GM21360 (cell line): ENCODE data around the gene KIRREL2.

ENCODE experiments used
- ATAC-seq: cut with Tn5 transposase; IDR thresholded peaks from one replicate; pipeline ENCODE4 v1.9.1; 2021; ENCODE audit warnings: mild to moderate bottlenecking, moderate library complexity; ENCODE audit not compliant: unreplicated experiment

Gene KIRREL2

DNA sequence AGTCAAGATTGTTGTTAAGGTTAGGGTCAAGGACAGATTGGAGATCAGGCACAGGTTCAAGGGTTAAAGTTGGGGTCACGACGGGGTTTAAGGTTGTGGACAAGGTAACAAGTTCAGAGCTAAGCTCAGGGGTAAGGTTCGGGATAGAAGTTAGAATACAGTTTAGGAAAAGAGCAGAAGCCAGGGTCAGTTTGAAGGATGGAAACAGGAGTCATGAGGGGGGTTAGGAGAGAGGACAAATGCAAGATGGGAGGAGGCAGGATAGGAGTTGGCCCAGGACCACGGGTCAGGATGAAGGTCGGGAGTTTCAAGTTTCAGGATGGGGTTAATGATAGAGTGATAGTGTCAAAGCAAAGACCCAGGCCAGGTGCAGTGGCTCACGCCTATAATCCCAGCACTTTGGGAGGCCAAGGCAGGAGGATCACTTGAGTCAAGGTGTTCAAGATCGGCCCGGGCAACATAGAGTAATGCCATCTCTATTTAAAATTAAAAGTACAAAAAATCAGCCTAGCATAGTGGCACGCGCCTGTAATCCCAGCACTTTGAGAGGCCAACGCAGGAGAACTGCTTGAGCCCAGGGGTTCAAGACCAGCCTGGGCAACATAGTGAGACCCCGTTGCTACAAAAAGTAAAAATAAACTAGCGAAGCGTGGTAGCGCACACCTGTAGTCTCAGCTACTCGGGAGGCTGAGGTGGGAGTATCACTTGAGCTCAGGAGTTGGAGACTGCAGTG is 12.1 kb upstream of the KIRREL2 start:
- ATAC-seq, result no peak

DNA sequence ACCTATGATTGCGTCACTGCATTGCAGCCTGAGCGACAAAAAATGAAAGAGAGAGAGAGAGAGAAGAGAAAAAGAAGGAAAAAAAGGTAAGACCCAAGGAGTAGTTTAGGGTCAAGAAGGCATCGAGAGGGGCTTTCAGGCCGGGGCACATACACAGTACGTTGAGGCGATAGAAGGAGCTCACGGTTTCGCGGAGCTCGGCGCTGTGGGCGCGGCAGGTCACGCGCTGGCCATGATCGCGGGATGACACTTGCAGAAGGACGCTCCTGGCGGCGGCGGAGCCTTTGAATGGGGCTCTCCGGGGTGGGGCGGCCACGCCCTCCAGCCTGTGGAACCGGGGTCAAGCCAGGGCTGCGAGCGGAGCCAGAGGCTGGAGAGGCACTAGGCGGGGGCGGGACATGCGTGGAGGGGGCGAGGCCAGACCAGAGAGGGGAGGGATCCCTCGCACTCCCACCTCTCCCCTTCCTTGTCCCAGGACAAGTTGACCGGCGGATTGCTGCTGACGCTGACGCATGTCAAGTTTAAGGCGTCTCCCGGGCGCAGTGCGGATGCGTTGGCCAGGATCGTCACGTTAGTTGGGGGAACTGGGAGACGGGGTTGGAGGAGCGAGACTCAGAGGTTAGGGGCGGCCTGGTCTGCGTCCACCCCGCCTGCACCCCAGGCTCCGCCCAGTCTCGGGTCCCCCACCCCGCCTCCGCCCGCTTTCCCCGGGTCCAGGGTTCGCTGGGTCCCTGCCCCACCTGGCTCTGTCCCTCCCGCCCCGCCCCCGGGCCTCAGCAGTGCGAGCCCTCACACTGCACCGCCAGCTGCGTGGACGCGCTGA is 11.3 kb upstream of the KIRREL2 start:
- no peak for ATAC-seq

DNA sequence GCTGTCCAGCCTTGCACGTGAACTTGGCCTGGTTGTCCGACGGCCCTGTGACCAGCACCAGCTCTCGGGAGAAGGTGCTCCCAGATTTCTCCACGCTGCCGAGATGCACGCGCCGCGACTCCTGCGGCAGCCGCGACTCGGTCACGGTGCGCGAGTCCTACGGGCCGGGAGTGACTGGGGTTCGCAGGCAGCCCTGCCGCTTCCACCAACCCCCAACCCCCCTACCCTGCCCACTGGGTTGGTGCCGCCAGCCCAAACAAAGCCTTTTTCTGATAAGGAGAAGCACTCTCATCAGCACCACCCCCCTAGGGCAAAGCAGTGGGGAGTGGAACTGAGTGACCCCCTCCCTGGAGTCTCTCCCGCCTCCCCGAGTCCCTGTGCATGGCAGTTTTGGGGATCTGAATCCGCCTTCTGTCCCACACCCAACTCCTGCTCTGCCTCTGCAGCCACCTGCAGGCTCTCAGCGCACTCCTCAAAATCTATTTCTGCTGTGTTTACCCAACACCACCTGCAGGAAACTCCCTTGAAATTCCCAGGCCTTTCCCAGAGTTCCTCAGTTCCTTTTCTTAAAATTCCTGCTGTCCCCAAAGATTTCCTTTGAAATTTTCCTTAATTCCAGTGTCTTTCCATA is 10.6 kb upstream of the KIRREL2 start:
- no peak for ATAC-seq

DNA sequence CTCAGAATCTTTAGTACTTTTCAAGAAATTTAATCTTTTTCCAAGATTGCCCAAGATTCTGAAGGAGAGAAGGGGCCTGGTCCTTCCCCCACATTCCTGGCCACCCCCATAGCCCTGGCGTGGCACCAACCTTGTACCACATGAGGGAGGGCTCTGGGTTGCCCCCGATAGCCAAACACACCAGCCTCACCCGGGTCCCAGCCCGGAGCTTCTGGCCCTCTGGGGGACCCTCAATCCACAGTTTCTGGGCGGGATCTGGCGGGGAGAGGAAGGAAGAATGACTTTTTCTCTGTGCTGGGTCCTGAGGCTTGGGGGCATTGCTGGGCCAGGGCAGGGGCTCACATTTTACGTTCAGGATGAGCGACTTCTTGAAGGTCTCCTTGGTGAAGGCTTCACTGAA is 8.8 kb upstream of the KIRREL2 start:
- no peak for ATAC-seq

DNA sequence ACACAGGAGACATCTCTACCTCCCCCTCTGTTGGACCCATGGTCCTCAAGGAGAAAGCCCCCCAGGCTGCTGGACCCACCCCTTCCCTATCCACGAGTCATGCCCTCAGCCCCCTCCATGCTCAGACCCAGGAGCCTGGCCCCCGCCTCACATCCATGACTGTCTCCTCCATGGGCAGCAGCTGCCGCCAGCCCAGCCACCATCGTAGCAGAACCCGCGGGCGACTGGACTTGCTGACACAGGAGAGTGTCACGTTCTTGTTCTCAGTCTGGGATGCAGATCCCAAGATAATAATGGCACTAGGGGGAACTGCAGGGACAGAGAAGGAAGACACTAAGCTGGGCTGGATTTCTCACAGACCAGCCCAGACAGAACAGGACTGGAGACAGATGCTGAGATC is 8.2 kb upstream of the KIRREL2 start:
- ATAC-seq, result no peak

DNA sequence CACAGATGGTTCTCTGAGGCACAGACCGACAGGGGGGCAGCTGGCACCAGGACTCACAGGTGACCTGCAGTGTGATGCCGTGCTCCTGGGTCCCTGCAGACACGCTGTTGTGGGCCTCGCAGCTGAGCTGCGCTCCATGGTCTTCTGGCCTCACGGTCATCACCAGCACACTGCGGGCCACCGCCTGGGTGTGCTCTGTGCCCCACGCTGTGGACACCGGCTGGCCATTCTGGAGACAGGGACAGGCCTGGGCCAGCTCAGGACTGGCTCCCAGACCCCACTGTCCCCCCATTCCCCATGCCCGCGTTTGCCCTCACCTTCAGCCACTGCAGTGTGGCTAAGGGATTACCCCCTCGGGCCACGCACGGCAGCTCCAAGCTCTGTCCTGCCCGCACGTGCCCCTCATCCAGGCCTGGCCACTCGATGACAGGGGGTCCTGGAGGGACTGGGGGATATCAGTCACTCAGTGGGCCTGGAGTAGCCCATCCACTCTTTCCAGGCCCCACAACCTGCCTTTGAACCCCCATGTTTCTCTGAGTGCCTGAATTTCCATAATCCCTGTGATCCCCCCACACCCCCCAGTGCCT is 7.7 kb upstream of the KIRREL2 start:
- ATAC-seq, result no peak

DNA sequence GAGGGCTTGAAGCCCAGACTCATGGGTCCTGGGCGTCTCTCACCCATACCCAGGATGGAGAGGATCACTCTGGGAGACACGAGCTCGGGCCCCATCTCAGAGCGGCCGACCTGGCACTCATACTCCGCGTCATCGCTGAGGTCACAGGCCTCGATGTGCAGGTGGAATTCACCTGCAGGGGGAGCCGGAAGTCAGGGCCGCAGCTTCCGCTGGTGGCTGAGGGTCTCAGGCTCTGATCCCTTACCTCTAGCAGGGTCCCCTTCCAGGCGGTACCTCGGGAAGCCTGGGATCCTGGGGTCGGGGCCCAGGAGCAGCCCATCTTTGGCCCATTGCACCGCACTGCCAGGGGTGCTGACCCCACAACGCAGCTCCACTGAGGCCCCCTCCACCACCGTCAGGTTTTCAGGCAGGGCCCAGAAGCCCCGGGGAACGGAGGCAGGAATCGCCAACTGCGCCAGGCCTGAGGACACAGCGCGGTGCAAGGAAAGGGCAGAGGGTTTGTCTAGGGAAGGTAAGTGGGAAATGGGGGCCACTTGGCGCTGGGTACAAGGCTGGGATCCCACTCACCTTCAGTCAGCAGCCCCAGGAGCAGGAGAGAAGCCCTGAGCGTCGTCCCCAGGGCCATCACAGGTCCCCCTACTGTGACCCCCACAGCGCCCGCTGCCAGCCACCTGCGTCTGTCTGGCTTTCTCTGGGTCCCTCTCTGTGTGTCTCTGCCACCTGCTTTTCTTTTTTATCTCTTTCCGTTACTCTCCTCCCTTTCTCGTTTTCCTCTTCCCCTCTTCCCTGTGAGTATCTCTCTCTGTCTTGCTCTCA is 5.3 kb upstream of the KIRREL2 start:
- no peak for ATAC-seq

DNA sequence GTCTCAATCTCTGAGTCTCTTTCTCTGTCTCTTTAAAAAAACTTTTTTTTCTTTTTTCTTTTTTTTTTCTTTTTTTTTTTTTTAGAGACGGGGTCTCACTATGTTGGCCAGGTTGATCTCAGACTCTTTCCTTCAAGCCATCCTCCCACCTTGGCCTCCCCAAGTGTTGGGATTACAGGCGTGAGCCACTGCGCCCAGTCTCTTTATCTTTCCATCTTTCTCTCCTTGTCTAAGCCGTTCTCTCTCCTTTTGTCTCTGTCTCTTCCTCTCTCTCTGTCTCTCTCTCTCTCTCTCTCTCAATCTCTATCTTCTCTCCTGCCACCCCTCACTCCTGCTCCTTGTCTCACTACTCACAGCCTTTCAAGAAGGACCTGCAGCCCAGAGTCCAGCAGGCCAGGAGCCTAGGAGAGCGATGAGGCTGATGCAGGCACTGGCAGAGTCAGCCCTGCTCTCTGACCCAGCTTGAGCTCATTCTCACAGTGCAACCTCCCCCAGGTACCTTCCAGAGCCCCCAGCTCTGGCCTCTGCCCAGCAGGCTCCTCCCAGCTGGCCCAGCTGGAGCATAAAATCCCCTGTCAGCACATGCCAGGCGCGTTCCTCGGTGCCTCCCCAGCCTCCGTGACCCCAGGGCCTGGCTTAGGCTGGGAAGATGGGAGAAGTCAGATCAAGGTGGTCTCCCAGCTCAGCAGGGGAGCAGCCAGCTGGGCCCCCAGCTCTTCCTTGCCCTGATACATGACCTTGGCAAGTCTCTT is 4.5 kb upstream of the KIRREL2 start, which contains the start of gene NPHS1:
TSS of gene NPHS1 (minus strand) at position 476 of the 752 bp plus-strand sequence. CDS start 667 bp downstream, outside the sequence.
- no peak for ATAC-seq

DNA sequence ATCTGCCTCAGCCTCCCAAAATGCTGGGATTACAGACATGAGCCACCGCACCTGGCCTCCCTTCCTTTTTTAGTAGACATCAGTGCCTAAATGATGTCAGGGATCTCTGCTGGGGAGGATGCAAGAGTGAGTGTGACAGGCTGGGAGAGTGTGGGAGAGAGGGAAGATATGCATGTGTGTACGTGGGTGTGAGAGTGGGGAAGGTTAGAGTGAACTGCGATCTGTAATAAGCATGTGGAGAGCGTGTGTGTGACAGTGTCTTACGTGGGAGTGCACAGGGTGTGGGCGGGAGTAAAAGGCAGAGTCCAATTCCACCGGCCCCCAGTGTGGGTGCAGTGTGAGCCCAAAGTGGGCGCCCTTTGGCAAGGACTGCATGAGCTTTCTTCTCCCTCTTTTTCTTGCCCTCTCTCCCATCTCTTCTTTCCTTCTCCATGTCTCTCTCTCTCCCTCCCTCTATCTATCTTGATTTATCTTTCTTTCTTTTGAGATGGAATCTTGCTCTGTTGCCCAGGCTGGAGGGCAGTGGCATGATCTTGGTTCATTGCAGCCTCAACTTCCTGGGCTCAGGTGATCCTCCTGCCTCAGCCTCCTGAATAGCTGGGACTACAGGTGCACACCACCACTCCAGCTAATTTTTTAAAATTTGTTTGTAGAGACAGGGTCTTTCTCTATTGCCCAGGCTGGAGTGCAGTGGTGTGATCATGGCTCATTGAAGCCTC is 3.5 kb upstream of the KIRREL2 start:
- ATAC-seq, result no peak

DNA sequence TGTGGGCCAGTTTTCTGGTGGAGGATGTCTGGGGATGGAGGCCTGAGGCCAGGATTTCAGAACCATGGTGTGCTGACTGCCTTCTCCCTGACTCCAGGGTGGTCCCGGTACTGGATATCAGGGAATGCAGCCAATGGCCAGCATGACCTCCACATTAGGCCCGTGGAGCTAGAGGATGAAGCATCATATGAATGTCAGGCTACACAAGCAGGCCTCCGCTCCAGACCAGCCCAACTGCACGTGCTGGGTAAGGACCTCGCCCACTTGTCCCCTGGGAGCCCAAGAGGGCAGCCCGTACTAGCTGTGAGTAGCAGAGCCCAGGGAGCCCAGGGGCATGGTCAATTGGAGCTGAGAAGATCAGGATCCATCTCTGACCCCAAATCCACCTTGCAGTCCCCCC is 1.6 kb downstream of the KIRREL2 start:
- no peak for ATAC-seq

DNA sequence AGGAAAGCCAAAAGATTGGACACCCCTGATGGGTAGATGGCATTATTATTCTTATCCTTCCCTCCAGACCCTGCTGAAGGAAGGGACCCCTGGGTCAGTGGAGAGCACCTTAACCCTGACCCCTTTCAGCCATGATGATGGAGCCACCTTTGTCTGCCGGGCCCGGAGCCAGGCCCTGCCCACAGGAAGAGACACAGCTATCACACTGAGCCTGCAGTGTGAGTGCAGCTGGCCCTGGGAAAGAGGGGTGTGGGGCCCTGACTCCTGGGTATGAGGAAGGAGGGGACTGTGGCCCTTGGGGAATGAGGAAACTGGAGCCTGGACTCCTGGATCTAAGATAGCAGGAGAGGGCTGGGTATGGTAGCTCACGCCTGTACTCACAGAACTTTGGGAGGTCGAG is 2.7 kb downstream of the KIRREL2 start:
- no peak for ATAC-seq

DNA sequence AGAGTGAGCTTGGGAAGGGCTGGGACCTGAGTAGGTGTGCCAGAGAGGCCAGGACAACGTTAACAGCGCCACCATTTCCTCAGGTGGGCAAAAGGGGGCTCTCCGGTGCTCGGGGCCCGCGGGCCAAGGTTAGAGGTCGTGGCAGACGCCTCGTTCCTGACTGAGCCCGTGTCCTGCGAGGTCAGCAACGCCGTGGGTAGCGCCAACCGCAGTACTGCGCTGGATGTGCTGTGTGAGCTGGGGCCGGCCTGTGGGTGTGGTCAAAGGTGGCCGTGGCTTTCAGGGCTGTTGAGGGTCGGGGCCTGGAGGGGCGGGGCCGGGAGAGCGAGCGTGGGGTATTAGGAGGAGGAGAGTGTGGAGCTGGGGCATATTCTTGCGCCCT is 3.7 kb downstream of the KIRREL2 start:
- ATAC-seq, result no peak

DNA sequence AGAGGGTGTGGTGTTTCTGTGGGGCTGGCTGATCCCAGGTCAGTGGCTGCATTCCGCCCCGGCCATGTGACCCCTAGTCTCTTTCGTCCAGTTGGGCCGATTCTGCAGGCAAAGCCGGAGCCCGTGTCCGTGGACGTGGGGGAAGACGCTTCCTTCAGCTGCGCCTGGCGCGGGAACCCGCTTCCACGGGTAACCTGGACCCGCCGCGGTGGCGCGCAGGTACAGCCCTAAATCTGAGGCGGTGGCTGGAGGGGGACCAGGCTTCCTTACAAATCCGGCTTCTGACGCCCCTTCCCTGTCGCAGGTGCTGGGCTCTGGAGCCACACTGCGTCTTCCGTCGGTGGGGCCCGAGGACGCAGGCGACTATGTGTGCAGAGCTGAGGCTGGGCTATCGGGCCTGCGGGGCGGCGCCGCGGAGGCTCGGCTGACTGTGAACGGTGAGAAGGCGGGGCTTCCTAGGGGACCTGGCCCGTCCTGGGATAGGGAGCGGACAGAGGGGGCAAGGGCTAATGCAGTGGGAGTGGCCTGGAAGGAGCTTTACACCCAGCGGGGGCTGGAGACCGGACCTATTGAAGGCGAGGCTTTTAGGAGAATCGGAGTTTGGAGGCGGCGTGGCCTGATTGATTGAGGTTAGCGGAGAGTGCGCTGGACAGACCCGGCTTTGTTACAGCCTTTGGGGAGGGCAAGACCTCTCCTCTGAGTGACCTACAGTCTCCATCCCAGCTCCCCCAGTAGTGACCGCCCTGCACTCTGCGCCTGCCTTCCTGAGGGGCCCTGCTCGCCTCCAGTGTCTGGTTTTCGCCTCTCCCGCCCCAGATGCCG is 4.3 kb downstream of the KIRREL2 start:
- ATAC-seq, result no peak

DNA sequence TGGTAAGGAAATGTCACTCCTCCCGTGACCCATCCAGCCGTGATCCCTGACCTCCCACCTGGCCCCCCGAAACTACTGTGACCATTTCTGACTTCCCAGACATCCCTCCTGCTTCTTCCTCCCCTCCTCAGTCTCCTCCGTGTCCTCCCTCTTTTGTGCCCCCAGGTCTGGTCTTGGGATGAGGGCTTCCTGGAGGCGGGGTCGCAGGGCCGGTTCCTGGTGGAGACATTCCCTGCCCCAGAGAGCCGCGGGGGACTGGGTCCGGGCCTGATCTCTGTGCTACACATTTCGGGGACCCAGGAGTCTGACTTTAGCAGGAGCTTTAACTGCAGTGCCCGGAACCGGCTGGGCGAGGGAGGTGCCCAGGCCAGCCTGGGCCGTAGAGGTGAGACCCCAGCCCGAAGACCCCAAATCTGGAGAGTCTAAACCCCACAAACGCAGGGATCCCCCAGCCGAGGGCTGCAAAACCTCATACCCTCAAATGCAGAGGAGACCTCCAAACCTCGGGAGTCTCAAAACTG is 5.0 kb downstream of the KIRREL2 start:
- ATAC-seq, result no peak

DNA sequence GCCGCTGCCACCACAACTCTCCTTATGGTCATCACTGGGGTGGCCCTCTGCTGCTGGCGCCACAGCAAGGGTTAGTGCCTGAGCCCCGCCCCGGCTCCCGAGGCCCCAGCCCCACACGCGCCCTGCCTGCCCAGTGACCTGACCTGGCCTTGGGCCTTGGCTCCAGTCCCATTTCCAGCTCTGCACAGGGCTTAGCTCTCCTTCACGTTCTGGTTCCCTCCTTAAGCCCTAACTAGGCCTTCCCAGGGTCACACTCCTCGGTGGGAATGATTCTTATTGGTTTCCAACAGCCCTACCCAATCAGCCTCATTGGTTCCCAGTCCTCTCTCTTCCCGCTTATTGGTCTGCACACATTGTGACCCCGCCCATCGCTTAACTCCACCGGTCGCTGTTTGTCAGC is 5.8 kb downstream of the KIRREL2 start:
- ATAC-seq, result no peak

DNA sequence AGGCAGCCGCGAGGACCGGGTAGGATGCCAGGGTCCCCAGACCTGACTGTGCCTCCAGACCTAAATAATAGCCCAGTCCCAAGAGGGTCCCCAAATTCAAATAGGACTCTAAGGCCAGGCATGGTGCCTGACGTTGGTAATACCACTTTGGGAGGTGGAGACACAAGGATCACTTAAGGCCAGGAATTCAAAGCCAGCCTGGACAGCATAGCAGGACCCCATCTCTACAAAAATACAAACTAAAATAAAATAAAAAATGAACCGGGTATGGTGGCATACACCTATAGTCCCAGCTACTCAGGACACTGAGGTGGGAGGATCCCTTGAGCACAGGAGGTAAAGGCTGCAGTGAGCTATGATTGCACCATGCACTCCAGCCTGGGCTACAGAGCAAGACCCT is 6.3 kb downstream of the KIRREL2 start:
- no peak for ATAC-seq

DNA sequence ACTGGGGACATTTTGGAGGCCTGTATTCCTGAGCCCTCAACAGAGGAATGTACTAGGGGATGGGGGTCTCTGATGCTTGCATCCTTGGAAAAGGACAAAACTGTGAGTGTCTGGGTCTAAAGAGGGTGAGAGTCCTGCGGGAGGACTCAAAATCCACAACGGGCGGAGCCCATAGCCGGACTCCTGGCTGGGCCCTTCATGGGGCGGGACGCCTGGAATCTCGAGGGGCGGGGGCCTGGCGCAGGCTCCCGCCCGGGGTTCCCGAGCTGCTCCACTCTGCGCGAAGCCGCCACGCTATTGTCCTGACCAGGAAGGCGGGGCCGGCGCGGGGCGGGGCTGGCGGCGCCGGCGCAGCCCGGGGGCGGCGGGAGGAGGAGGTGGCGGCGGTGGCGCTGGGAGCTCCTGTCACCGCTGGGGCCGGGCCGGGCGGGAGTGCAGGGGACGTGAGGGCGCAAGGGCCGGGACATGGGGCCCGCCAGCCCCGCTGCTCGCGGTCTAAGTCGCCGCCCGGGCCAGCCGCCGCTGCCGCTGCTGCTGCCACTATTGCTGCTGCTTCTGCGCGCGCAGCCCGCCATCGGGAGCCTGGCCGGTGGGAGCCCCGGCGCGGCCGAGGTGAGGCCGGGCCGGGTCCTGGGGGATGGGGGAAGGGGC is 11.6 kb downstream of the KIRREL2 start, which contains the start of gene APLP1:
TSS of gene APLP1 (plus strand) at position 403 of the 651 bp plus-strand sequence. CDS start at position 466, 63 bp downstream.
- ATAC-seq, result peak; percentile 49
